Loucy (cell line): Measurements from ENCODE around the gene KRTAP10-5.

Source experiments
- EZH2phosphoT487 ChIP-seq: fragments of 200-600 bp; IDR thresholded peaks from 2 replicates; pipeline ENCODE4 v1.6.1; 2018; ENCODE audit warnings: antibody characterized with exemption, mild to moderate bottlenecking, moderate library complexity, borderline replicate concordance
- TF ChIP-seq, protein P1 (sequence below): fragments of 200-600 bp; sonication (generic); conservative IDR thresholded peaks from 2 replicates; pipeline ENCODE4 v1.5.1; 2014; ENCODE audit warnings: mild to moderate bottlenecking, antibody characterized with exemption, low read length

DNA sequence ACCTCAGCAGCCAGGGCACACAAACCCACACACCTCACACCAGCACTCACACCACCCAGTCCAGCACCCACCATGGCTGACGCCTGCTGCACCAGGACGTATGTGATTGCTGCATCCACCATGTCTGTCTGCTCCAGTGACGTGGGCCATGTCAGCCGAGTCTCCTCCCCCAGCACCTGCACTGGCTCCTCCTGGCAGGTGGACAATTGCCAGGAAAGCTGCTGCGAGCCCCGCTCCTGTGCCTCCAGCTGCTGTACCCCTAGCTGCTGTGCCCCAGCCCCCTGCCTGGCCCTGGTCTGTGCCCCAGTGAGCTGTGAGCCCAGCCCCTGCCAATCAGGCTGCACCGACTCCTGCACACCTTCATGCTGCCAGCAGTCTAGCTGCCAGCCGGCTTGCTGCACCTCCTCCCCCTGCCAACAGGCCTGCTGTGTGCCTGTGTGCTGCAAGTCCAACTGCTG is 31.7 kb upstream of the KRTAP10-5 start, which contains the start of gene KRTAP10-8:
- TF ChIP-seq, protein P1, sequence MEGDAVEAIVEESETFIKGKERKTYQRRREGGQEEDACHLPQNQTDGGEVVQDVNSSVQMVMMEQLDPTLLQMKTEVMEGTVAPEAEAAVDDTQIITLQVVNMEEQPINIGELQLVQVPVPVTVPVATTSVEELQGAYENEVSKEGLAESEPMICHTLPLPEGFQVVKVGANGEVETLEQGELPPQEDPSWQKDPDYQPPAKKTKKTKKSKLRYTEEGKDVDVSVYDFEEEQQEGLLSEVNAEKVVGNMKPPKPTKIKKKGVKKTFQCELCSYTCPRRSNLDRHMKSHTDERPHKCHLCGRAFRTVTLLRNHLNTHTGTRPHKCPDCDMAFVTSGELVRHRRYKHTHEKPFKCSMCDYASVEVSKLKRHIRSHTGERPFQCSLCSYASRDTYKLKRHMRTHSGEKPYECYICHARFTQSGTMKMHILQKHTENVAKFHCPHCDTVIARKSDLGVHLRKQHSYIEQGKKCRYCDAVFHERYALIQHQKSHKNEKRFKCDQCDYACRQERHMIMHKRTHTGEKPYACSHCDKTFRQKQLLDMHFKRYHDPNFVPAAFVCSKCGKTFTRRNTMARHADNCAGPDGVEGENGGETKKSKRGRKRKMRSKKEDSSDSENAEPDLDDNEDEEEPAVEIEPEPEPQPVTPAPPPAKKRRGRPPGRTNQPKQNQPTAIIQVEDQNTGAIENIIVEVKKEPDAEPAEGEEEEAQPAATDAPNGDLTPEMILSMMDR, result no peak
- TF ChIP-seq EZH2phosphoT487, result no peak
